Measurements from ENCODE around the gene SPEM3.
"Not testable (repeated sequence)": the region's sequence is repeated elsewhere in the genome, so short reads cannot be mapped to it uniquely, and the experiment has no call there.

Gene SPEM3

DNA sequence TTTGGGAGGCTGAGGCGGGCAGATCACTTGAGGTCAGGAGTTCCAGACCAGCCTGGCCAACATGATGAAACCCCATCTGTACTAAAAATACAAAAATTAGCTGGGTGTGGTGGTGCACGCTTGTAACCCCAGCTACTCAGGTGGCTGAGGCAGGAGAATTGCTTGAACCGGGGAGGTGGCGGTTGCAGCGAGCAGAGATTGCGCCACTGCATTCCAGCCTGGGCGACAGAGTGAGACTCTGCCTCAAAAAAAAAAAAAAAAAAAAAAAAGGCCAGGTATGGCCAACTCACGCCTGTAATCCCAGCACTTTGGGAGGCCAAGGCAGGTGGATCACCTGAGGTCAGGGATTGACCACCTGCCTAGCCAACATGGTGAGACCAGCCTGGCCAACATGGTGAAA, 46.1 kb downstream of the SPEM3 start:
- not testable (repeated sequence) for DNase-seq (ENCODE audit: low read depth)

DNA sequence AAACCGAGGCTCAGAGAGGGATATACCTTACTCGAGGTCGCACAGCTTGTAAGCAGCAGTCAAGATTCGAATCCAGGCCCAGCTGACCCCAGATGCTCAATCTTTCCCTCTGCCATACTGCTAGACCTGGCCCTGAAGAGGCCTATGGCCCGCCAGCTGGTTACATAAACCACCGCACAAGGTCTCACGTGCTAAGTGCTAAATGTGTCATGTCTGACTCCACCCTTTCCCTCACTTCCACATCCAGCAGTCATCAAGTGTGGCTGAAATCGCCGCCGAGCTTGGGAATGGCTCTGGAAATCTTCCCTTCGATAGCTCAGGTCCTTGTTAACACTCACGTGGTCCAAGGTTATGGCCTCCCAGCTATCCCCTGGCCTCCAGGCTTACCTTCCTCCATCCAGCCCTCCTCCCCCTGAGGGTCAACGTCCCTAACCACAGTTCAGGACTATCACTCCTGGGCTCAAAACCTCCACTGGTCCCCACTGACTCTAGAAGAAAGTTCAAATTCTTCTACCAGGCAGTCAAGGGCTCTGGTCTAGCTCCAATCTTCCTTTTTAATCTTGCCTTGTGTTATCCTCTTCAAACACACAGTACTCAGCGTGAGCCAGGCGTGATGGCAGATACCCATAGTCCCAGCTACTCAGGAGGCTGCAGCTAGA, 47.2 kb downstream of the SPEM3 start:
- no peak for DNase-seq (ENCODE audit: low read depth)

DNA sequence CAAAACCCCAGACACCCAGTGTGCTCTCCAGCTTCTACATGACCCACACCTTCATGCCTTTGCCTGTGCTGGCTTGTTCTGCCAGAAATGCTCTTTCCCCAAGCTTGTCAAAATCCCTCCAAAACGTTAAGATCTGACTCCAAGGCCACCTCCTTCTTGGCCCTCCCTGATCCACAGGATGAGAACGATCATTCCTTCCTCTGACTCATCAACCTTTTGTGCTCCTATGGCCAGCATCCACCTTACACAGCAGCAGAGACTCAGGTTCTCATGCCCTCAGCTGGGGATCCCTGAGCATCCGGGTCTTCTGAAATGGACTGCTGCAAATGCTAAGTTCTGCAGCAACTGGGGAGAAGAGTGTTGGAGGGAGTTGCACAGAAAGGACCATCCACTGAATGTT, 47.8 kb downstream of the SPEM3 start:
- no peak for DNase-seq (ENCODE audit: low read depth)

DNA sequence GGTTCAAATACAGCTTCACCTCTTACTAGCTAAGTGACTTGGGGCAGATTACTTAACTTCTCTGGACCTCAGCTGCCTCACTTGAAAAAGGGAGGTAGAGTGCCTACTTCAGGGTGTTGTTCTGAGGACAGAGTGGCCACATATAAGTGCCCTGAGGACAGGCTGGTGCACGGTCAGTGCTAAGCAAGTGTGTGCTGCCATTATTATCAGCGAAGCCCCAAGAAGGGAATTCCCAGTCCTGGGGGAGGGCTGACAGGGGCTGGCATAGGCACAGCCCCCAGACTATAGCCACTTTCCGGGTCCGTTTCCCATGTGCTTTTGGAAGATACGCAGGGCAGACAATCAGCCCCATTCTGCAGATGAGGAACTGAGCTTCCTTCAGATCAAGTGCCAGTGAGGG, 48.3 kb downstream of the SPEM3 start:
- no peak for DNase-seq (ENCODE audit: low read depth)

DNA sequence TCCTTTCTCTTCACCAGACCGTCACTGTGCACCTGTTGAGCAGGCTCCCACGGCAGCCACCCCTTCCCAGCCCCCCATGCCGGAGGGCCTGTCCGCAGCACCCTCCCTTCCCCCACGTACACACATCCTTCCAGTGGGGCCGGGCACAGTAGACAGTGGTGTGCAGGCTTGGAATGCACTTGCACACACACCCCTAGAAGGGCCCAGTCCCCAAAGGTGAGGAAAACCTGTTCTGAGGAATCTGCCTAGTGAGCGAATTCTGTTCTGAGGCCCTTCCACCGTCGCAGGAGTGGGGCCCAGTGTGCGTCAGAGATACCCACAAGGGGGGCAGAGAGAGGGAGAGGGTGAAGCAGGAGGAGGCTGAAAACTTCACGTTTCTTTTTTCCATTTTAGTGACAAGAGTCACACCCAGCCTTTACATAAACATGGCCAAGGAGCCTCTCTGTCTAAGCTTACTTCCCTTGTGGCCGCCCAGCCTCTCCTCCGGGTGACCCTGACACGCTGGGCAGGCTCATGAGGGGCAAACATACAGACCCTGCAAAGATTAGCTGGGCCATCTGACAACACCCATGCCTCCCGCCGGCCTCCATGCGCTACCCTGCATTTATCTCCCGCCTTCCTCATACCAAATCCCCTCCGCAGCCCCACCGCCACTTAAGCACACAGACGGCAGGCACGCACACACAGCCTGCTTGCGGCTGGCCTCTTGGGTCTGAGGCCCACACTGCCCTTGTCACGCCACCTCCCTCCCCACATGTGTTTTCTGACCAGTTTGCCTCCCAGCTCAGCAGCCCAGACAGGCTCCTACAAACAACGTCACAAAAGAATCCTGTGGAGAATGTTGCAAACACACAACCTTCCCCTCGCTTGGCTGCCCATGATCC, 49.0 kb downstream of the SPEM3 start:
- DNase-seq (ENCODE audit: low read depth): no peak

DNA sequence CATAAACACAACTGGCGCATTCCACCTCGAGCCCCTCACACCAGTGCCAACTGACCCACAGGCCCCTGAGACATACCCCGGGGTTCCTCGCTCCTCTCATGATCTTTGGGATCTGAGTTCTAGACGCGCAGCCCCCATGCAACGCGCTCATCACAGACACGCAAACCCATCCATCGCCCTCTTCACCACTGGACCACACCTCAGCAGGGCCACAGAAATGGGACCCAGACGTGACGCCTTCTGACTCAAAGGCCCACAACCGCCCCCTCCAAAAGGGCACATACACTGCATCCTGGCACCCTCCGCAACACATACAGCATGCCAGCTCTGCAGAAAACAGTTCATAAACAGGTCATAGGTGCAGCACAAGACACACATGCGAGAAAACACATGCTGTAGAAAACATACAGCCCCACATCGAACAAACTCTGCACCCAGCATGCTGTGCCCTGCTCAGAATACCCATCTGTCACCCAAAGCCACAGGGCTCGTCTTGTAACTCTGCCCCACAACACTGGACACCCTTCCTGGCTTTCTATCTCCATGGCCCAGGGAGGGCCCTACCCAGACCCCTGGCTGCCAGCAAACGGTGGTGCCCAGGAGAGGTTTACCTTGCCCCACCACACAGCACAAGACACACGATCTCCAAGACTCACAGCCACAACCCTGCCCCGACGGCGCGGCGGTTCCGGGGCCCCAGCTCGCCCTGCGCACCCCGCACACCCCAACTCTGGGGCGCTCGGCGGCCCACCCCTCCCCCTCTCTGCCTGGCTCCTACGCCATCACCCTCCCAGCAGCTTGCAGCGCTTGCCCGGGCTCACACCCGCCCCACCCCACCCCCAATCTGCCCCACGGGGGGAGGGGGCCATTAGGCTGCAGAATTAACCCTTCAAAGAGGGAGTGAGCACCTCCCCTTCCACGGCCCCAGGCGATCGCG, 49.9 kb downstream of the SPEM3 start:
- DNase-seq (ENCODE audit: low read depth): peak; percentile 63

DNA sequence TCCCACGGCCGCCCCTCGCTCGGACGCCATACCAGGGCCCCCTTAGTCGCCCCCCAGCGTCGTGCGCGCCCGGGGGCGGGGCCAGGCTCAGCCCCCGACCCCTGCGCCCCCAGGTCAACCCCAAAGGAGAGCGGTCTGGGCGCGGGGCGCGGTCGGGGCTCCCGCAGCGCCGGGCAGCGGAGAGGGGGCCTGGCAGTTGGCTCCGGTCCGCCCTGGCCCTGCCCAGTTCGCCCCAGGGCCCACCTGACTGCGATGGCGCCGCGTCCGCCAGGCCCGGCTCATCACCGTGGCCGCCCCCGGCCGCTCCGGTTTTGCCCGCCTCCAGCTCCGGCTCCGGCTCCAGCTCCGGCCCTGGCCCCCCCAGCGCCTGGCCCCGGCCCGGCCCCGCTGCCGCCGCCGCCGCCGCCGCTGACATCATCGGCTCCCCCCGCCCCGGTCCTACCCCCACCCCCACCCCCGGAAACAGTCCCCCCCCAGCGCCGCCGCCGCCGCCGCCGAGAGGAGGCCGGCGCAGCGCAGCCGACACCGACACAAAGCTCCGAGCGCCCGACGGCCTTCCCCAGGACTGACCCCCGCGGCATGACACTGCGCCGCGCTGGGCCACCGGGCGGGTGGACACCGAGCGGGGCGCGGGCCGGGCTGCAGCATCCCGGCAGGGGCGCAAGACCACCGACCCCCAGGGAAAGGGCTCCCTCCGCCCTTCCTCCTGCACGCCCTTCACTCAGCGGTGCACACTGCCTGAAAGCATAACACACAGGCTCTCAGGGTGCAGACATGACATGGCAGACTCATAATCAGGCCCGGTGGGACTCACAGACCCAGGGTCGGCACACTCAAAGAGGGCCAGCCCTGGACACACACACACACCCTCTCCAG, 50.8 kb downstream of the SPEM3 start, which contains the start of gene ZBTB4:
Gene ZBTB4 (minus strand): TSS at position 419 of the 876 bp plus-strand sequence. CDS start 12,830 bp downstream, outside the sequence.
- DNase-seq (ENCODE audit: low read depth): peak; percentile 62

DNA sequence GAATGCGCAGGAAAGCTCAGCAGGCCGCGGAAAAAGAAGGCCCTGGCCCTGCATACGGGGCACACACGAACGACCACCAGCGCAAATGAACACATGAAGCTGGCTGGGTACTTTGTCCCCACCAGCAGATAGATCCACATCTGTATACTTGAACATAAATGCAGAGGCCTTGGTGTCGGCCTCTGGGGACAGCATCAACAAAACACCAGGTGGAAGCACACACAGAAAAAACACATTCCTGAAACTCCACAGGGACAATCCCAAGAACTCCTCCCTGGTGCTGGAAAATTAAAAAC, 51.4 kb downstream of the SPEM3 start:
- DNase-seq (ENCODE audit: low read depth): no peak

DNA sequence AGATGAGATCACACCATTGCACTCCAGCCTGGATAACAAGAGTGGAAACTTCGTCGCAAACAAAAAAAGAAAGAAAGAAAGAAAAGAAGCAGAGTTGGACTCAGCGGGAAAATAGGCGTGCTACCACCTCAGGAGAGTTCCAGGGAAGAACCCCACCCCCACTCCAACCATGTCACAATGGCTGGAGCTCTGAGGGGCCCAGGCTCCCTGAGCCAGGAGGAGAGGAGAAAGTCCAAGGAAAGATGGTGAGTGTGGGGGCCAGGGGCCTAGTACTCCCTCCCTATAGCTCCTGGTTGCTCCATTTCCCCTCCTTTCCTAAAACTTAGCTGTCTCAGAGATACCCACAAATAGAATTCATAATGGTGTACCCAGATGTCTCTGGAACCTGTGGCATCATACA, 52.6 kb downstream of the SPEM3 start, which contains the start of gene SLC35G6:
Gene SLC35G6 (plus strand): TSS at position 172 of the 400 bp plus-strand sequence. CDS start 71 bp downstream, at position 243.
- DNase-seq (ENCODE audit: low read depth): not testable (repeated sequence)

DNA sequence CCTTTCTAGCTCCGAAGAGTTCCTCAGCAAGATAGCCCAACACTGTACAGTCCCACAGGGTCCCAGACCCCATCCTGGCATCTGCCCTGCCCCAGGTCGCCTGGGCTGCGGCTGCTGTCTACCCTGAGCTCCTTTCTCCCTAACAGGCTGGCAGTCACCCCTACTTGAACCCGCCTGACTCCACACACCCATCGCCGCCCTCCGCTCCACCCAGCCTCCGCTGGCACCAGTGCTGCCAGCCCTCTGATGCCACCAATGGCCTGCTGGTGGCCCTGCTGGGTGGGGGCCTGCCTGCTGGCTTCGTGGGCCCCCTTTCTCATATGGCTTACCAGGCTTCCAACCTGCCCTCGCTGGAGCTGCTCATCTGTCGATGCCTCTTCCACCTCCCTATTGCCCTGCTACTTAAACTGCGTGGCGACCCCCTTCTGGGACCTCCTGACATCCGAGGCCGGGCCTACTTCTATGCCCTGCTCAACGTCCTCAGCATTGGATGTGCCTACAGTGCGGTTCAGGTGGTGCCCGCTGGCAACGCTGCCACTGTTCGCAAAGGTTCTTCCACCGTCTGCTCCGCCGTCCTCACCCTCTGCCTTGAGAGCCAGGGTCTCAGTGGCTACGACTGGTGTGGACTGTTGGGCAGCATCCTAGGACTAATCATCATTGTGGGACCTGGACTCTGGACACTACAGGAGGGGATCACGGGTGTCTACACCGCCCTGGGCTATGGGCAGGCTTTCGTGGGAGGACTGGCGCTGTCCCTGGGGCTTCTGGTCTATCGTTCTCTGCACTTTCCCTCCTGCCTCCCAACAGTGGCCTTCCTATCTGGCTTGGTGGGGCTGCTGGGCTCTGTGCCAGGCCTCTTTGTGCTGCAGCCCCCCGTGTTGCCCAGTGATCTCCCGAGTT, 53.4 kb downstream of the SPEM3 start:
- not testable (repeated sequence) for DNase-seq (ENCODE audit: low read depth)

All from T-helper 22 cell (primary cell).